Panc1 (cell line): ENCODE measurements around the gene TRPV5. TPM values are rescaled to one million over a fixed set of nuclear protein-coding genes. Genes with fewer than 3 reads are reported as not detected.

Experiments
- ATAC-seq: fragments of 200-7000 bp; cut with Tn5 transposase; 2 replicates; pipeline ENCODE4 v1.9.1; 2020; ENCODE audit warnings: mild to moderate bottlenecking, moderate library complexity
- BruUV-seq: library from RNA; stranded (reverse); fragments of 400-500 nt; replicated peaks from 2 replicates; lab custom pipeline; 2021; lab: Mats Ljungman, UMichigan
- CTCF ChIA-PET: fragments of 300-600 bp; sonication (Branson Sonifier 250); formaldehyde crosslinking; loops from one replicate; lab custom pipeline; 2022; ENCODE audit warnings: antibody characterized with exemption; lab: Charles Lee
- POLR2A ChIA-PET: fragments of 300-600 bp; sonication (Branson Sonifier 250); formaldehyde crosslinking; loops from one replicate; lab custom pipeline; 2022; ENCODE audit warnings: antibody characterized with exemption; lab: Charles Lee
- DNase-seq: peaks from one replicate; pipeline ENCODE4 v3.0.0-alpha.2; 2010; ENCODE audit warnings: low read depth, low spot score
- H3K27ac ChIP-seq: 2 replicates; pipeline ENCODE4 v1.5.1; 2011; ENCODE audit warnings: mild to moderate bottlenecking, low read length, inconsistent platforms
- H3K27me3 ChIP-seq: fragments of 200-500 bp; sonication (Bioruptor generic); 2 replicates; pipeline ENCODE4 v1.6.0; 2014; ENCODE audit warnings: low read length, inconsistent platforms; ENCODE audit not compliant: control insufficient read depth, insufficient read depth
- H3K36me3 ChIP-seq: fragments of 200-500 bp; sonication (Bioruptor generic); 2 replicates; pipeline ENCODE4 v1.5.1; 2014; ENCODE audit warnings: inconsistent platforms, mild to moderate bottlenecking, low read length, moderate library complexity; ENCODE audit not compliant: control insufficient read depth, insufficient read depth
- H3K4me1 ChIP-seq: 2 replicates; pipeline ENCODE4 v1.5.1; 2011; ENCODE audit warnings: inconsistent platforms, mild to moderate bottlenecking, low read length, moderate library complexity; ENCODE audit not compliant: control insufficient read depth, insufficient read depth
- H3K4me3 ChIP-seq, 2 experiments: 2 replicates each; pipeline ENCODE4 v1.5.1; 2011 to 2012; ENCODE audit warnings: low read depth in 2 of 2, low read length in 2 of 2, mild to moderate bottlenecking in 2 of 2, inconsistent platforms in 1 of 2, moderate library complexity in 1 of 2
- H3K9me3 ChIP-seq: fragments of 200-500 bp; sonication (Bioruptor generic); 2 replicates; pipeline ENCODE4 v1.5.1; 2014; ENCODE audit warnings: low read depth, mild to moderate bottlenecking, inconsistent platforms, low read length, moderate library complexity; ENCODE audit not compliant: control insufficient read depth, insufficient read depth
- CTCF ChIP-seq: fragments of 450-650 bp; IDR thresholded peaks from 2 replicates; pipeline ENCODE4 v1.5.1; 2017; ENCODE audit warnings: mild to moderate bottlenecking
- POLR2AphosphoS5 ChIP-seq: IDR thresholded peaks from 2 replicates; pipeline ENCODE4 v1.6.1; 2012; ENCODE audit warnings: mild to moderate bottlenecking, low read depth, low read length, moderate library complexity
- REST ChIP-seq, 2 experiments: IDR thresholded peaks; 2 replicates each; pipeline ENCODE4 v1.6.1; 2011 to 2012; ENCODE audit warnings: low read depth in 2 of 2, control low read depth in 1 of 2, low read length in 1 of 2, mild to moderate bottlenecking in 1 of 2, moderate library complexity in 1 of 2; ENCODE audit not compliant: insufficient read depth in 1 of 2
- SIN3A ChIP-seq: IDR thresholded peaks from 2 replicates; pipeline ENCODE4 v1.6.1; 2012; ENCODE audit warnings: low read depth, mild to moderate bottlenecking, low read length, moderate library complexity, borderline replicate concordance; ENCODE audit not compliant: insufficient read depth
- TCF7L2 ChIP-seq: IDR thresholded peaks from 2 replicates; pipeline ENCODE4 v1.6.1; 2011; ENCODE audit warnings: mild to moderate bottlenecking, low read depth, low read length, inconsistent platforms
- in situ Hi-C: cut with HindIII; loops from 2 replicates; pipeline ENCODE4 v1.10.0; 2016; ENCODE audit warnings: low sequenced_read_pairs, low pct_unique_long_range_greater_than_20kb
- intact Hi-C: fragments of 100-400 bp; cut with micrococcal nuclease; formaldehyde crosslinking; loops from one replicate; pipeline ENCODE4 v1.10.0; 2022; ENCODE audit not compliant: unreplicated experiment
- total RNA-seq: library from RNA; stranded (reverse); gene quantifications from one replicate; pipeline ENCODE4 v1.2.1, GENCODE V29; 2021; ENCODE audit not compliant: unreplicated experiment

Gene TRPV5
- total RNA-seq, 1 experiment from 2014 or later = not detected

GRCh38 chr7:142876236-142876960 is 57.1 kb downstream of the TRPV5 start:
- in situ Hi-C loops = no loop called here

GRCh38 chr7:142875456-142875855 is 58.1 kb downstream of the TRPV5 start:
- in situ Hi-C loops = no loop called here
- ATAC-seq (no peak), DNase-seq (no peak)
- TF ChIP-seq CTCF (no peak), TCF7L2 (no peak), POLR2AphosphoS5 (no peak), SIN3A (no peak), REST (IDR thresholded peaks at IDR 0.05; ENCODE audit: insufficient read depth in 1 of 2, low read depth in 2 of 2, low read length in 1 of 2) (no peak)
- no TSS peak for BruUV-seq
- CTCF ChIA-PET = no interaction called here
- Histone ChIP-seq H3K4me3 (no peak overlapping the region), H3K27ac (no peak overlapping the region), H3K9me3 (no peaks in the 10 kb centered on the region), H3K36me3 (no peaks in the 10 kb centered on the region), H3K4me1 (no peaks in the 10 kb centered on the region), H3K27me3 (peaks cover 11% of the 10 kb centered on the region)
- POLR2A ChIA-PET = interaction anchor here (0.6 kb wide), 1 partner anchor 10 kb away, joined by 18 read pairs; the partner anchor contains the start of gene TRPV6
- intact Hi-C loops = no loop called here

More at GRCh38 chr7:142876236-142876960, 57.1 kb downstream of the TRPV5 start:
- no peak overlapping the region for H3K4me3 ChIP-seq
- DNase-seq (no peak), ATAC-seq (no peak)
- ChIA-PET CTCF (no interaction called here), POLR2A (no interaction called here)
- H3K27me3 ChIP-seq = peaks cover 11% of the 10 kb centered on the region
- H3K36me3 ChIP-seq = no peaks in the 10 kb centered on the region
- intact Hi-C loops = no loop called here
- H3K9me3 ChIP-seq = no peaks in the 10 kb centered on the region
- no peak overlapping the region for H3K27ac ChIP-seq
- no peaks in the 10 kb centered on the region for H3K4me1 ChIP-seq
- no peak for TF ChIP-seq SIN3A
- no TSS peak for BruUV-seq

GRCh38 chr7:142874837-142875236 is 58.7 kb downstream of the TRPV5 start:
- H3K36me3 ChIP-seq = no peaks in the 10 kb centered on the region
- peaks cover 7% of the 10 kb centered on the region for H3K27me3 ChIP-seq
- H3K4me3 ChIP-seq = no peak overlapping the region
- intact Hi-C loops = no loop called here
- no TSS peak for BruUV-seq
- ATAC-seq (no peak), DNase-seq (no peak)
- H3K9me3 ChIP-seq = no peaks in the 10 kb centered on the region
- ChIA-PET POLR2A (no interaction called here), CTCF (no interaction called here)
- H3K4me1 ChIP-seq = no peaks in the 10 kb centered on the region
- in situ Hi-C loops = no loop called here
- no peak overlapping the region for H3K27ac ChIP-seq
- TF ChIP-seq REST (IDR thresholded peaks at IDR 0.05; ENCODE audit: insufficient read depth in 1 of 2, low read depth in 2 of 2, low read length in 1 of 2) (no peak), CTCF (no peak), TCF7L2 (no peak), SIN3A (no peak), POLR2AphosphoS5 (no peak)
